ENCODE measurements around the gene S100A13. TPM values are rescaled to one million over a fixed set of nuclear protein-coding genes. Genes with fewer than 3 reads are reported as not detected.

The S100A13 gene
- total RNA-seq, 4 donors from 2014 or later: 113 to 237 (median 159) TPM

GRCh38 chr1:153649863-153650235 is 22.5 kb upstream of the S100A13 start:
- in situ Hi-C loops (cut with MboI; ENCODE audit: low sequenced_read_pairs in 4 of 4) (loop anchor here in 2 of 4 donors (25.0 kb wide), 1 partner anchor 337 kb away; the partner anchor contains the start of genes JTB (in 2 of the 2), RAB13 (in 2 of the 2) and RPS27 (in 2 of the 2)), intact Hi-C loops (cut with DNase I; ENCODE audit: low total_unique reads) (no loop called here)
- DNase-seq (peak; percentile 83 to 94), ATAC-seq (peak; percentile 91 to 94)
- no peaks in the 10 kb centered on the region for H3K27me3 ChIP-seq
- H3K9me3 ChIP-seq: no peaks in the 10 kb centered on the region
- peaks cover 0 to 19% of the 10 kb centered on the region in 2 donors for H3K36me3 ChIP-seq
- peaks cover 21 to 40% of the 10 kb centered on the region in 2 donors for H3K4me1 ChIP-seq
- TF ChIP-seq POLR2A (IDR thresholded peaks at IDR 0.05): no peak
- TF ChIP-seq, protein P1, sequence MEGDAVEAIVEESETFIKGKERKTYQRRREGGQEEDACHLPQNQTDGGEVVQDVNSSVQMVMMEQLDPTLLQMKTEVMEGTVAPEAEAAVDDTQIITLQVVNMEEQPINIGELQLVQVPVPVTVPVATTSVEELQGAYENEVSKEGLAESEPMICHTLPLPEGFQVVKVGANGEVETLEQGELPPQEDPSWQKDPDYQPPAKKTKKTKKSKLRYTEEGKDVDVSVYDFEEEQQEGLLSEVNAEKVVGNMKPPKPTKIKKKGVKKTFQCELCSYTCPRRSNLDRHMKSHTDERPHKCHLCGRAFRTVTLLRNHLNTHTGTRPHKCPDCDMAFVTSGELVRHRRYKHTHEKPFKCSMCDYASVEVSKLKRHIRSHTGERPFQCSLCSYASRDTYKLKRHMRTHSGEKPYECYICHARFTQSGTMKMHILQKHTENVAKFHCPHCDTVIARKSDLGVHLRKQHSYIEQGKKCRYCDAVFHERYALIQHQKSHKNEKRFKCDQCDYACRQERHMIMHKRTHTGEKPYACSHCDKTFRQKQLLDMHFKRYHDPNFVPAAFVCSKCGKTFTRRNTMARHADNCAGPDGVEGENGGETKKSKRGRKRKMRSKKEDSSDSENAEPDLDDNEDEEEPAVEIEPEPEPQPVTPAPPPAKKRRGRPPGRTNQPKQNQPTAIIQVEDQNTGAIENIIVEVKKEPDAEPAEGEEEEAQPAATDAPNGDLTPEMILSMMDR (IDR thresholded peaks at IDR 0.05 in 4 of 5, conservative IDR thresholded peaks at IDR 0.05 in 1 of 5): no peak
- H3K27ac ChIP-seq: peak overlapping the region; percentile 76 to 100 (median 92)
- H3K4me3 ChIP-seq: no peak overlapping the region

DNA sequence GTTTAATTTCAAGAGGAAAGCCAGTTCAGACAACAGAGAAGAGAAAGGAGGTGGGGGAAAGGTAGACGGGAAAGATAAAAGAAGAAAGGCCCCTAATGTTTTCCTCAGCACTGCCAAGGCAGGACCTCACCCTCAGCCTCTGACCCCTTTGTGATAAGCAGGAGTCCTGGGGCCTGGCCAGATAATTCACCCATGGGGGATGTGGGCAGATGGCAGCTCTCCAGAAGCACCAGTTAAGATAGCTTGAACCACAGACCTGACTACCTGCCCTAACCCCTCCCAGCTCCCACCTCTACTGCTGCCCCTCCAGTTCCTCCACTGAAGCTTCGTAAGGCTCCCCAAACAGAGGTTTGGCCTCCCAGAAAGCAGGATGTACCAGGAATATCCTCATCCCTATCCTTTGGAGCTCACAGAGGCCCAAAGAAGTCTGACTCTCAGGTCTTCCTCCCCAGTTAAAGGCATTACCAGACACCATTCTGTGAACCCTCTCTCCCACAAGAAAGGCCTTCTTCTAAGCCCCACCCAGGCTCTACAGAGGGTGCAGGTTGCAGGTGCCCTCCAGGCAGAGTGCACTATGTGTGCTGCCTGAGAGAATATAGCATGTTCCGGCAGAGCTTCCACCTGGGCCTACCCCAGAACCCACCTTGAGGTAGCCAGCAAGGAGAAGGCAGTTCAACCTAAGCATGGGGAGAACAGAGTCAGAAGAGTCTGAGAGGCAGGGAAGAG is 22.0 kb upstream of the S100A13 start:
- intact Hi-C loops (cut with DNase I; ENCODE audit: low total_unique reads): no loop called here
- peak; percentile 12 to 26 for ATAC-seq
- Histone ChIP-seq H3K4me3 (no peak overlapping the region), H3K27ac (peak overlapping the region; percentile 76 to 100 (median 92)), H3K27me3 (no peaks in the 10 kb centered on the region), H3K36me3 (peaks cover 0 to 21% of the 10 kb centered on the region in 2 donors), H3K9me3 (no peaks in the 10 kb centered on the region), H3K4me1 (peaks cover 27 to 46% of the 10 kb centered on the region in 2 donors)
- no peak for TF ChIP-seq POLR2A (IDR thresholded peaks at IDR 0.05)
- TF ChIP-seq, protein P1 (IDR thresholded peaks at IDR 0.05 in 4 of 5, conservative IDR thresholded peaks at IDR 0.05 in 1 of 5): no peak
- DNase-seq: no peak
- in situ Hi-C loops (cut with MboI; ENCODE audit: low sequenced_read_pairs in 4 of 4): no loop called here

DNA sequence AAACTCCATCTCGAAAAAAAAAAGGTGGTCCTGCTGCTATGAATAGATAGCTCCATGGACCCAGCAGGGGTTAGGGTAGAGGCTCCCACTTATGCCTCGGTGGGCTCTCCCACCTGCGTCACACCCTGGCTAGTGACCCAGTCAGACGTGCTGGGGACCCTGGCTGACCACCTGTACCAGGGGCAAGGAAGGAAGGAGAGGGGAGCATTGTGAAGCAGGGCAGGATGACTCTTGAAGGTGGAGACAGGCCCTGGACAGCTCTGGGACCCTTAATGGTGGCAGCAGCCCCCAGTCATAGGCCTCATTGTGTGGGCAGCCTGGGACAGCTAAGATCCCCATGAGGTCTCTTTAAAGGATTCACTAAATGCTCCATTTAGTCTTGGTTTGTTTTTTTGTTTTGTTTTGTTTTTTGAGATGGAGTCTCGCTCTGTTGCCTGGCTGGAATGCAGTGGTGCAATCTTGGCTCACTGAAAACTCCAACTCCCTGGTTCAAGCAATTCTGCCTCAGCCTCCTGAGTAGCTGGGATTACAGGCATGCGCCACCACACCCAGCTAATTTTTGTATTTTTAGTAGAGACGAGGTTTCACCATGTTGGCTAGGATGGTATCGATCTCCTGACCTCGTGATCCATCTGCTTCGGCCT is 20.8 kb upstream of the S100A13 start:
- Histone ChIP-seq H3K27ac (peak overlapping the region; percentile 84 to 100 (median 100)), H3K4me1 (peaks cover 36 to 57% of the 10 kb centered on the region in 2 donors), H3K27me3 (no peaks in the 10 kb centered on the region), H3K4me3 (no peak overlapping the region), H3K36me3 (peaks cover 0 to 30% of the 10 kb centered on the region in 2 donors), H3K9me3 (no peaks in the 10 kb centered on the region)
- ATAC-seq (no peak), DNase-seq (no peak)
- intact Hi-C loops (cut with DNase I; ENCODE audit: low total_unique reads): no loop called here
- TF ChIP-seq, protein P1 (IDR thresholded peaks at IDR 0.05 in 4 of 5, conservative IDR thresholded peaks at IDR 0.05 in 1 of 5): no peak
- TF ChIP-seq POLR2A (IDR thresholded peaks at IDR 0.05): no peak
- in situ Hi-C loops (cut with MboI; ENCODE audit: low sequenced_read_pairs in 4 of 4): no loop called here

DNA sequence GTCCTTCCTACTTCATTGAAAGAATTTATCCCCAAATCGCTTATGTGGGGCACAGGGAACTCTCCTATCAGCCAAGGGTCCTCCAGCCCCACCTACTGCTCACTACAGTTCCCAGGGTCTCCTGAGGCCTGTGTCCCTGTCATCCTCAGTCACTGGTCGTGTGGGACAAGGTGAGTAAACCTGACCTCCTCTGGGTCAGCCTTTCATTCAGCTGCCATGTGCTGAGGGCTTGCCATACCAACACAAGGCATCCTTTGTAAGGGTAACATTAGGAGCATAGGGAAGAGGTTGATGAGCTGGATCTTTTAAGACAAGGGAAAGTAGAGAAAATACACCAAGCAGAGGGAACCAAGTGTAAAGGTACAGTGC is 20.0 kb upstream of the S100A13 start:
- no peaks in the 10 kb centered on the region for H3K27me3 ChIP-seq
- in situ Hi-C loops (cut with MboI; ENCODE audit: low sequenced_read_pairs in 4 of 4): no loop called here
- DNase-seq (no peak), ATAC-seq (no peak)
- H3K4me1 ChIP-seq: peaks cover 40 to 65% of the 10 kb centered on the region in 2 donors
- H3K27ac ChIP-seq: peak overlapping the region; percentile 95 to 100 (median 100)
- peaks cover 0 to 38% of the 10 kb centered on the region in 2 donors for H3K36me3 ChIP-seq
- no peaks in the 10 kb centered on the region for H3K9me3 ChIP-seq
- no peak overlapping the region for H3K4me3 ChIP-seq
- TF ChIP-seq, protein P1 (IDR thresholded peaks at IDR 0.05 in 4 of 5, conservative IDR thresholded peaks at IDR 0.05 in 1 of 5): no peak
- no peak for TF ChIP-seq POLR2A (IDR thresholded peaks at IDR 0.05)
- intact Hi-C loops (cut with DNase I; ENCODE audit: low total_unique reads): no loop called here
